HUES64 (cell line): ENCODE results near the gene SUSD2.

Experiments used
- H3K27ac ChIP-seq: 2 replicates; pipeline ENCODE4 v1.7.0; 2013; ENCODE audit warnings: low read depth, low read length, inconsistent platforms
- H3K27me3 ChIP-seq: 2 replicates; pipeline ENCODE4 v1.6.1; 2013; ENCODE audit warnings: mild to moderate bottlenecking, low read length; ENCODE audit not compliant: insufficient read depth
- H3K36me3 ChIP-seq: 2 replicates; pipeline ENCODE4 v1.6.1; 2013; ENCODE audit warnings: mild to moderate bottlenecking, low read length; ENCODE audit not compliant: insufficient read depth
- H3K4me1 ChIP-seq: 2 replicates; pipeline ENCODE4 v1.6.1; 2013; ENCODE audit warnings: mild to moderate bottlenecking, low read length, moderate library complexity; ENCODE audit not compliant: insufficient read depth
- H3K4me3 ChIP-seq: 2 replicates; pipeline ENCODE4 v1.5.1; 2013; ENCODE audit warnings: mild to moderate bottlenecking, low read length, moderate library complexity
- H3K9ac ChIP-seq: 2 replicates; pipeline ENCODE4 v1.6.1; 2013; ENCODE audit warnings: mild to moderate bottlenecking, low read depth, low read length
- H3K9me3 ChIP-seq: 2 replicates; pipeline ENCODE4 v1.6.1; 2013; ENCODE audit warnings: low read depth, low read length; ENCODE audit not compliant: insufficient read depth
- WGBS: fragments of 150-250, 120-280 bp; methylation state at CpG from one replicate; pipeline ENCODE4 v1.1.7; 2013; ENCODE audit warnings: missing lambda C conversion rate; 5-methylcytosine and 5-hydroxymethylcytosine counted together

SUSD2 gene

DNA sequence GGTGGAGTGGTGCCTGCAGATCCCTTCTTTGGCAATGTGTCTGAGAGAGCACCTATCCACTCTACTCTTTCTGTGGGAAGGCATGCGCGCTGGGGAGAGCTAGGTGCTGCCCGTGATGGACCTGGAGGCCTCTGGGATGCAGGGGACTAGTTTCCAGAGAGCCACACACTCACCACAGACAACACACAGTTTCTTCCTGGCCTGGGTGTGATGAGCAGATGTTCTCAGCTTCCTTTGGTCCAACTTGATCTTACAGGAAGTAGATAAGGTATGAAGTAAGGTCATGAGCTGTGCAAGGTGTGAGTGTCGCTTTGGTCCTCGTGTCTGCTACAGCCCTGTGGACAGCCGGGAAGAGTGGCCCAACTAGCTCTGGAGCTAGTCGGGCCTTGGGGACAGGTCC, 27.3 kb upstream of the SUSD2 start:
- H3K27ac ChIP-seq, result no peak overlapping the region
- peaks cover 10% of the 10 kb centered on the region; the same call in 1 of the 2 replicates for H3K4me1 ChIP-seq
- 95% methylated on average over 7 of the region's 7 CpGs for WGBS
- no peaks in the 10 kb centered on the region for H3K9me3 ChIP-seq
- H3K9ac ChIP-seq, result no peak overlapping the region
- peaks cover 3% of the 10 kb centered on the region; the same call in 1 of the 2 replicates for H3K36me3 ChIP-seq
- peaks cover 9% of the 10 kb centered on the region; the same call in 1 of the 2 replicates for H3K27me3 ChIP-seq
- H3K4me3 ChIP-seq, result no peak overlapping the region

DNA sequence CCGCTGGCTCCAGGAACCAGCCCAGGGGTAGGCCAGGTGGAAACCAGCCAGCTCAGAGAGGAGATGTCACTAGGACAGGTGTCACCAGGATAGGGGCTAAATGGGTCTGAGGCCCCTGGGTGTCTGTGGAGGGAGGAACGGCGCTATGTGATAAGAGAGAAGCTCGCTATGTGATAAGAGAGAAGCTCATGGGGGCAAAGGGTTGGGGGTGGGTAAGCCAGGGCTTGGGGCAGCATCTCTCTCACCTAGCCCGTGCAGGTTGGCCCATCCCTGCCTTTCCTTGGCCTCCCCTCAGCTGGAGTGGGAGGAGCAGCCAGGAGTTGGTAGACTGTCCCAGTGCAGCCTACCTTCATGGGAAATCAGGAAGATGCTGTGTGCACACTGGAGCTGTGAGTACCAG, 26.5 kb upstream of the SUSD2 start:
- H3K36me3 ChIP-seq, result no peaks in the 10 kb centered on the region
- H3K9me3 ChIP-seq, result no peaks in the 10 kb centered on the region
- no peak overlapping the region for H3K9ac ChIP-seq
- peaks cover 9% of the 10 kb centered on the region; the same call in 1 of the 2 replicates for H3K27me3 ChIP-seq
- H3K4me1 ChIP-seq, result peaks cover 10% of the 10 kb centered on the region; the same call in 1 of the 2 replicates
- no peak overlapping the region for H3K4me3 ChIP-seq
- WGBS, result 84% methylated on average over 5 of the region's 5 CpGs
- no peak overlapping the region for H3K27ac ChIP-seq

- no peaks in the 10 kb centered on the region for H3K36me3 ChIP-seq
- no peak overlapping the region for H3K9ac ChIP-seq
- H3K4me3 ChIP-seq, result peak overlapping the region; percentile 67
- H3K27me3 ChIP-seq, result peaks cover 9% of the 10 kb centered on the region; the same call in 1 of the 2 replicates
- WGBS, result 3% methylated on average over 41 of the region's 41 CpGs
- peaks cover 10% of the 10 kb centered on the region; the same call in 1 of the 2 replicates for H3K4me1 ChIP-seq
- no peak overlapping the region for H3K27ac ChIP-seq
- no peaks in the 10 kb centered on the region for H3K9me3 ChIP-seq
Measured at GRCh38 chr22:24155627-24156140, 25.6 kb upstream of the SUSD2 start.

GRCh38 chr22:24156141-24156912, 25.0 kb upstream of the SUSD2 start:
- Histone ChIP-seq H3K4me3 (peak overlapping the region; percentile 67), H3K4me1 (peaks cover 10% of the 10 kb centered on the region; the same call in 1 of the 2 replicates), H3K9ac (peak overlapping the region; percentile 48; the same call in 1 of the 2 replicates), H3K9me3 (no peaks in the 10 kb centered on the region), H3K27ac (no peak overlapping the region), H3K36me3 (no peaks in the 10 kb centered on the region), H3K27me3 (peaks cover 9% of the 10 kb centered on the region; the same call in 1 of the 2 replicates)
- WGBS, result under 1% methylated on average over 77 of the region's 77 CpGs

- Histone ChIP-seq H3K27me3 (peaks cover 9% of the 10 kb centered on the region; the same call in 1 of the 2 replicates), H3K4me1 (peaks cover 10% of the 10 kb centered on the region; the same call in 1 of the 2 replicates), H3K9me3 (no peaks in the 10 kb centered on the region), H3K9ac (0 out of 2 replicates have a peak overlapping the region, but pooled peaks have one; percentile 1), H3K4me3 (peak overlapping the region; percentile 67), H3K36me3 (no peaks in the 10 kb centered on the region), H3K27ac (peak overlapping the region; percentile 59; the same call in 1 of the 2 replicates)
- 28% methylated on average over 21 of the region's 23 CpGs for WGBS
Measured at GRCh38 chr22:24156913-24157821, 24.1 kb upstream of the SUSD2 start.

GRCh38 chr22:24157822-24158135, 23.5 kb upstream of the SUSD2 start:
- WGBS, result 88% methylated on average over 10 of the region's 10 CpGs
- no peak overlapping the region for H3K4me3 ChIP-seq
- H3K4me1 ChIP-seq, result peaks cover 10% of the 10 kb centered on the region; the same call in 1 of the 2 replicates
- no peaks in the 10 kb centered on the region for H3K36me3 ChIP-seq
- H3K27ac ChIP-seq, result no peak overlapping the region
- no peaks in the 10 kb centered on the region for H3K9me3 ChIP-seq
- peaks cover 9% of the 10 kb centered on the region; the same call in 1 of the 2 replicates for H3K27me3 ChIP-seq
- no peak overlapping the region for H3K9ac ChIP-seq

DNA sequence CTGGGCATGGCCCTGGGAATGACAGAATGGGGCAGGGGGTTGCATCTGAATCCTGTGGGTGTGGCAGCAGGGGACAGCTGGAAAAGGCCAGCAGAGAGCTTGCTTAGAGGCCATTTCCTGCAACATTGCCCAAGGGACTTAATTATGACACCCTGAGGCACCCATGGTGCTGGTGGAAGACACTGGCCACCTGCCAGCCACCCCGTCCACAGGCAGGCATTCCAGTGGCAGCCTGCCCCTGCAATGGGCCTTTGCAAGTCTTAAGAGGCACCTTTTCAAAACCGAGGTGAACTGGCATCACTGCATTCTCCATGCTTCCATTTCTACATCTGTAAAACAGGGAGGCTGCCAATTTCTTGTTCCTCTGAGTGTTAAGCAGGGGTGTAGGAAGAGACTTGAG, 21.6 kb upstream of the SUSD2 start:
- Histone ChIP-seq H3K27ac (no peak overlapping the region), H3K9ac (no peak overlapping the region), H3K4me3 (no peak overlapping the region), H3K9me3 (no peaks in the 10 kb centered on the region), H3K27me3 (peaks cover 9% of the 10 kb centered on the region; the same call in 1 of the 2 replicates), H3K36me3 (peaks cover 8% of the 10 kb centered on the region; the same call in 1 of the 2 replicates), H3K4me1 (peaks cover 10% of the 10 kb centered on the region; the same call in 1 of the 2 replicates)
- WGBS, result 94% methylated on average over 2 of the region's 2 CpGs

DNA sequence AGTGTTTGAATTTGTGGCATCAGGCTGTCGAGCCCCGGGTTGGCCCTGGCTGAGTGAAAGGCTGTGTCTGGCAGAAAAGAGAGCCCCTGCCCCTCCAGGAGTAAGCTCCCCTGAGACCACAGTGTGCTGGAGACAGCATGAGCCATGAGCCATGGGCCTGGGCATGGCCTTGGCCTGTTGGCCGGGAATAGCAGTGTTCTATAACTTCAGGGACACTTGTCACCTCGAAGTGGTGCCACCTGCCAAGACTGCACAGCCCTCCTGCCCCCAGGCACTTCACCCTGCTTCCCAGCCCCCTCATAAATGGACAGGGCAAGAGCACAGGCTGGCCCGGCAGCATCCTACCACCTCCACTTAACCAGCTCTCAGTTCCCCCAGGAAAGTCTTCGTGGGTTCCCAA, 20.7 kb upstream of the SUSD2 start:
- Histone ChIP-seq H3K36me3 (peaks cover 16% of the 10 kb centered on the region), H3K27me3 (peaks cover 2% of the 10 kb centered on the region; the same call in 1 of the 2 replicates), H3K9me3 (no peaks in the 10 kb centered on the region), H3K9ac (no peak overlapping the region), H3K27ac (no peak overlapping the region), H3K4me3 (no peak overlapping the region), H3K4me1 (peaks cover 10% of the 10 kb centered on the region; the same call in 1 of the 2 replicates)
- 94% methylated on average over 6 of the region's 6 CpGs for WGBS

- no peaks in the 10 kb centered on the region for H3K9me3 ChIP-seq
- no peak overlapping the region for H3K4me3 ChIP-seq
- H3K27ac ChIP-seq, result no peak overlapping the region
- no peaks in the 10 kb centered on the region for H3K27me3 ChIP-seq
- H3K4me1 ChIP-seq, result peaks cover 10% of the 10 kb centered on the region; the same call in 1 of the 2 replicates
- no peak overlapping the region for H3K9ac ChIP-seq
- WGBS, result 93% methylated on average over 7 of the region's 7 CpGs
- H3K36me3 ChIP-seq, result peaks cover 20% of the 10 kb centered on the region
Measured at GRCh38 chr22:24161485-24161884, 19.8 kb upstream of the SUSD2 start.

GRCh38 chr22:24161909-24162308, 19.4 kb upstream of the SUSD2 start:
- Histone ChIP-seq H3K27ac (no peak overlapping the region), H3K9ac (no peak overlapping the region), H3K9me3 (no peaks in the 10 kb centered on the region), H3K4me1 (peaks cover 10% of the 10 kb centered on the region; the same call in 1 of the 2 replicates), H3K27me3 (no peaks in the 10 kb centered on the region), H3K4me3 (no peak overlapping the region), H3K36me3 (peaks cover 20% of the 10 kb centered on the region)
- WGBS, result 94% methylated on average over 6 of the region's 6 CpGs
